HepG2 (cell line): ENCODE results near the gene MAP3K19. TPM values are rescaled to one million over a fixed set of nuclear protein-coding genes. Genes with fewer than 3 reads are reported as not detected.

Source experiments
- HES4 ChIP-seq: sonication (generic); formaldehyde crosslinking; IDR thresholded peaks from 2 replicates; pipeline ENCODE4 v1.9.0; 2021; ENCODE audit warnings: mild to moderate bottlenecking, missing genetic modification reagents, borderline replicate concordance
- HOXA7 ChIP-seq: sonication (generic); formaldehyde crosslinking; IDR thresholded peaks from 2 replicates; pipeline ENCODE4 v1.8.1; 2022; ENCODE audit warnings: mild to moderate bottlenecking, missing genetic modification reagents, moderate library complexity
- KDM1A ChIP-seq: IDR thresholded peaks from 2 replicates; pipeline ENCODE4 v1.6.1; 2016; ENCODE audit warnings: missing compliant biosample characterization
- MXD4 ChIP-seq: IDR thresholded peaks from 2 replicates; pipeline ENCODE4 v1.6.1; 2016; ENCODE audit warnings: mild to moderate bottlenecking, missing biosample characterization, missing genetic modification reagents
- POLR2G ChIP-seq: fragments of 200-400 bp; formaldehyde crosslinking; IDR thresholded peaks from 2 replicates; pipeline ENCODE4 v1.6.1; 2018; ENCODE audit warnings: mild to moderate bottlenecking, low read depth, low read length, moderate library complexity
- SP1 ChIP-seq, 2 experiments: fragments of 450-650 bp in 1 of 2; sonication (generic) in 1 of 2; formaldehyde crosslinking in 1 of 2; IDR thresholded peaks; 2 replicates each; pipeline versions ENCODE4 v1.4.0 to v1.6.1; 2016 to 2020; ENCODE audit warnings: missing genetic modification reagents in 1 of 2
- SP5 ChIP-seq: IDR thresholded peaks from 2 replicates; pipeline ENCODE4 v1.6.1; 2016; ENCODE audit warnings: low read depth, borderline replicate concordance
- SRY ChIP-seq: sonication (generic); formaldehyde crosslinking; IDR thresholded peaks from 2 replicates; pipeline ENCODE4 v1.8.0; 2022; ENCODE audit warnings: mild to moderate bottlenecking, missing genetic modification reagents
- TRIM24 ChIP-seq: sonication (generic); formaldehyde crosslinking; IDR thresholded peaks from 2 replicates; pipeline ENCODE4 v1.8.0; 2022; ENCODE audit warnings: mild to moderate bottlenecking, missing genetic modification reagents
- ZFY ChIP-seq: sonication (generic); formaldehyde crosslinking; IDR thresholded peaks from 2 replicates; pipeline ENCODE4 v1.4.0; 2020; ENCODE audit warnings: missing genetic modification reagents
- ZNF430 ChIP-seq: sonication (generic); formaldehyde crosslinking; IDR thresholded peaks from 2 replicates; pipeline ENCODE4 v1.9.0; 2021; ENCODE audit warnings: mild to moderate bottlenecking, missing genetic modification reagents
- ZZZ3 ChIP-seq: sonication (generic); formaldehyde crosslinking; IDR thresholded peaks from 2 replicates; pipeline ENCODE4 v1.4.0; 2020; ENCODE audit warnings: missing genetic modification reagents, mild to moderate bottlenecking, borderline replicate concordance
- polyA plus RNA-seq, 8 experiments: library from polyadenylated mRNA; depleted of rRNA in 3 of 8; stranded (reverse) in 7 of 8; unstranded in 1 of 8; fragments of >200 nt; fragmentation: Illumina TruSeq in 4 of 8; extraction: Trizol in 4 of 8; gene quantifications; 2 replicates each; pipeline versions ENCODE4 v1.2.1 to v1.2.3, GENCODE V29; 2011 to 2016; ENCODE audit warnings: low read depth in 4 of 8, missing spikeins in 1 of 8, mixed read lengths in 1 of 8; ENCODE audit not compliant: insufficient read depth in 1 of 8
- total RNA-seq, 5 experiments: library from RNA; depleted of rRNA; stranded (reverse); fragments of >200 nt; fragmentation: Illumina TruSeq; extraction: Trizol; gene quantifications; 2 replicates each; pipeline ENCODE4 v1.2.3, GENCODE V29; 2016; ENCODE audit warnings: low read depth in 1 of 5
- TF ChIP-seq, protein P1 (sequence below): sonication (generic); formaldehyde crosslinking; IDR thresholded peaks from 2 replicates; pipeline ENCODE4 v1.4.0; 2020; ENCODE audit warnings: missing genetic modification reagents, borderline replicate concordance
- TF ChIP-seq, protein P2 (sequence below): sonication (generic); formaldehyde crosslinking; IDR thresholded peaks from 2 replicates; pipeline ENCODE4 v1.4.0; 2020; ENCODE audit warnings: missing genetic modification reagents
- TF ChIP-seq, protein P3 (sequence below): sonication (generic); formaldehyde crosslinking; IDR thresholded peaks from 2 replicates; pipeline ENCODE4 v1.4.0; 2020; ENCODE audit warnings: mild to moderate bottlenecking, missing genetic modification reagents
- TF ChIP-seq, protein P4 (sequence below): sonication (generic); formaldehyde crosslinking; conservative IDR thresholded peaks from 2 replicates; pipeline ENCODE4 v1.4.0; 2020; ENCODE audit warnings: missing genetic modification reagents
- TF ChIP-seq, protein P5 (sequence below): sonication (generic); formaldehyde crosslinking; IDR thresholded peaks from 2 replicates; pipeline ENCODE4 v1.5.0; 2020; ENCODE audit warnings: missing genetic modification reagents
- TF ChIP-seq, protein P6 (sequence below): sonication (generic); formaldehyde crosslinking; conservative IDR thresholded peaks from 2 replicates; pipeline ENCODE4 v1.4.0; 2020; ENCODE audit warnings: missing genetic modification reagents

The MAP3K19 gene
- total and polyA plus RNA-seq, 2 of the 13 experiments (the other 11 are each of a cell fraction or from before 2014, with no cell fraction given), result not detected

DNA sequence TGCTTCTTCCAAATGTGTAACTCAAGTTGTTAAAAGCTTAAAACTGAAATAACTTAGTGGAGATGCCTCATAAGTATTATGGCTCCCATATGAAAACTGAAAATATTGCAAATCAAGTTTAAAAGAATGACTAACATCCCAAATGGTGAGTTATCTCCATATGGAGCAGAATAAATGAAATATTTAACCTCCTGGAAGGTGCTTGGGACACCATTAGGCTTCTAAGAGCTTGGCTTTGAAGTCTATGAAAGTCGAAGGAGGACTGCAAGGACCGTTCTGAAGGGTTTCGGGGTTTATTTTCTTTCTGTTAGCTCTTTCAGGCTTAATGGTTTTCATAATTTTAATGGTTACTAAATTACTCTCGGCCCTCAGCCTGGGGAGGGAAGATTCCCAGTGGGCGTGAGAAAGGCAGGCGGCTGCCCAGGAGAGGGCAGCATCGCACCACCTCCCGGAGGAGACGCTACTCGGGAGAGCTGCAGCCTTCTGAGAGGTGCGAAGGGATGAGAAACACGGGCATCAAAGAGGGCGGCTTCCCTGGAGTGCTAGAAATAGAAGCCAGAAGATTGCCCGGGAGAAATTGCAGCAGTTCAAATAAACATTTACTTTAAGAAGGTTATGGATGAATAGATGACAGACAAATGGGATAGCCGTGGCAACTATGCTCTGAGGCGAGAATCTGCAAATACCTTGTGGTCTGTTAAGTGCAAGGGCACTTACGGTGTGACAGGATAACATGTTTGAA lies 43.1 kb downstream of the MAP3K19 start (continued):
- TF ChIP-seq, protein P1, sequence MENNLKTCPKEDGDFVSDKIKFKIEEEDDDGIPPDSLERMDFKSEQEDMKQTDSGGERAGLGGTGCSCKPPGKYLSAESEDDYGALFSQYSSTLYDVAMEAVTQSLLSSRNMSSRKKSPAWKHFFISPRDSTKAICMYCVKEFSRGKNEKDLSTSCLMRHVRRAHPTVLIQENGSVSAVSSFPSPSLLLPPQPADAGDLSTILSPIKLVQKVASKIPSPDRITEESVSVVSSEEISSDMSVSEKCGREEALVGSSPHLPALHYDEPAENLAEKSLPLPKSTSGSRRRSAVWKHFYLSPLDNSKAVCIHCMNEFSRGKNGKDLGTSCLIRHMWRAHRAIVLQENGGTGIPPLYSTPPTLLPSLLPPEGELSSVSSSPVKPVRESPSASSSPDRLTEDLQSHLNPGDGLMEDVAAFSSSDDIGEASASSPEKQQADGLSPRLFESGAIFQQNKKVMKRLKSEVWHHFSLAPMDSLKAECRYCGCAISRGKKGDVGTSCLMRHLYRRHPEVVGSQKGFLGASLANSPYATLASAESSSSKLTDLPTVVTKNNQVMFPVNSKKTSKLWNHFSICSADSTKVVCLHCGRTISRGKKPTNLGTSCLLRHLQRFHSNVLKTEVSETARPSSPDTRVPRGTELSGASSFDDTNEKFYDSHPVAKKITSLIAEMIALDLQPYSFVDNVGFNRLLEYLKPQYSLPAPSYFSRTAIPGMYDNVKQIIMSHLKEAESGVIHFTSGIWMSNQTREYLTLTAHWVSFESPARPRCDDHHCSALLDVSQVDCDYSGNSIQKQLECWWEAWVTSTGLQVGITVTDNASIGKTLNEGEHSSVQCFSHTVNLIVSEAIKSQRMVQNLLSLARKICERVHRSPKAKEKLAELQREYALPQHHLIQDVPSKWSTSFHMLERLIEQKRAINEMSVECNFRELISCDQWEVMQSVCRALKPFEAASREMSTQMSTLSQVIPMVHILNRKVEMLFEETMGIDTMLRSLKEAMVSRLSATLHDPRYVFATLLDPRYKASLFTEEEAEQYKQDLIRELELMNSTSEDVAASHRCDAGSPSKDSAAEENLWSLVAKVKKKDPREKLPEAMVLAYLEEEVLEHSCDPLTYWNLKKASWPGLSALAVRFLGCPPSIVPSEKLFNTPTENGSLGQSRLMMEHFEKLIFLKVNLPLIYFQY (CRISPR knock-in tag), result no peak
- TF ChIP-seq KDM1A (CRISPR knock-in tag) (no peak), HES4 (CRISPR knock-in tag) (no peak), ZZZ3 (no peak), HOXA7 (CRISPR knock-in tag) (no peak), SP1 (IDR thresholded peaks at IDR 0.05) (no peak), SP1 (CRISPR knock-in tag; IDR thresholded peaks at IDR 0.05) (0 out of 2 replicates have a peak, but pooled peaks have one; percentile 29), SP5 (CRISPR knock-in tag) (no peak), POLR2G (no peak), TRIM24 (CRISPR knock-in tag) (no peak), SRY (CRISPR knock-in tag) (no peak), ZFY (no peak), MXD4 (CRISPR knock-in tag) (peak; percentile 6; the same call in 1 of the 2 replicates), ZNF430 (CRISPR knock-in tag) (no peak)
- TF ChIP-seq, protein P2, sequence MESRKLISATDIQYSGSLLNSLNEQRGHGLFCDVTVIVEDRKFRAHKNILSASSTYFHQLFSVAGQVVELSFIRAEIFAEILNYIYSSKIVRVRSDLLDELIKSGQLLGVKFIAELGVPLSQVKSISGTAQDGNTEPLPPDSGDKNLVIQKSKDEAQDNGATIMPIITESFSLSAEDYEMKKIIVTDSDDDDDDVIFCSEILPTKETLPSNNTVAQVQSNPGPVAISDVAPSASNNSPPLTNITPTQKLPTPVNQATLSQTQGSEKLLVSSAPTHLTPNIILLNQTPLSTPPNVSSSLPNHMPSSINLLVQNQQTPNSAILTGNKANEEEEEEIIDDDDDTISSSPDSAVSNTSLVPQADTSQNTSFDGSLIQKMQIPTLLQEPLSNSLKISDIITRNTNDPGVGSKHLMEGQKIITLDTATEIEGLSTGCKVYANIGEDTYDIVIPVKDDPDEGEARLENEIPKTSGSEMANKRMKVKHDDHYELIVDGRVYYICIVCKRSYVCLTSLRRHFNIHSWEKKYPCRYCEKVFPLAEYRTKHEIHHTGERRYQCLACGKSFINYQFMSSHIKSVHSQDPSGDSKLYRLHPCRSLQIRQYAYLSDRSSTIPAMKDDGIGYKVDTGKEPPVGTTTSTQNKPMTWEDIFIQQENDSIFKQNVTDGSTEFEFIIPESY, result no peak
- TF ChIP-seq, protein P3, sequence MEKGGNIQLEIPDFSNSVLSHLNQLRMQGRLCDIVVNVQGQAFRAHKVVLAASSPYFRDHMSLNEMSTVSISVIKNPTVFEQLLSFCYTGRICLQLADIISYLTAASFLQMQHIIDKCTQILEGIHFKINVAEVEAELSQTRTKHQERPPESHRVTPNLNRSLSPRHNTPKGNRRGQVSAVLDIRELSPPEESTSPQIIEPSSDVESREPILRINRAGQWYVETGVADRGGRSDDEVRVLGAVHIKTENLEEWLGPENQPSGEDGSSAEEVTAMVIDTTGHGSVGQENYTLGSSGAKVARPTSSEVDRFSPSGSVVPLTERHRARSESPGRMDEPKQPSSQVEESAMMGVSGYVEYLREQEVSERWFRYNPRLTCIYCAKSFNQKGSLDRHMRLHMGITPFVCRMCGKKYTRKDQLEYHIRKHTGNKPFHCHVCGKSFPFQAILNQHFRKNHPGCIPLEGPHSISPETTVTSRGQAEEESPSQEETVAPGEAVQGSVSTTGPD, result no peak
- TF ChIP-seq, protein P4, sequence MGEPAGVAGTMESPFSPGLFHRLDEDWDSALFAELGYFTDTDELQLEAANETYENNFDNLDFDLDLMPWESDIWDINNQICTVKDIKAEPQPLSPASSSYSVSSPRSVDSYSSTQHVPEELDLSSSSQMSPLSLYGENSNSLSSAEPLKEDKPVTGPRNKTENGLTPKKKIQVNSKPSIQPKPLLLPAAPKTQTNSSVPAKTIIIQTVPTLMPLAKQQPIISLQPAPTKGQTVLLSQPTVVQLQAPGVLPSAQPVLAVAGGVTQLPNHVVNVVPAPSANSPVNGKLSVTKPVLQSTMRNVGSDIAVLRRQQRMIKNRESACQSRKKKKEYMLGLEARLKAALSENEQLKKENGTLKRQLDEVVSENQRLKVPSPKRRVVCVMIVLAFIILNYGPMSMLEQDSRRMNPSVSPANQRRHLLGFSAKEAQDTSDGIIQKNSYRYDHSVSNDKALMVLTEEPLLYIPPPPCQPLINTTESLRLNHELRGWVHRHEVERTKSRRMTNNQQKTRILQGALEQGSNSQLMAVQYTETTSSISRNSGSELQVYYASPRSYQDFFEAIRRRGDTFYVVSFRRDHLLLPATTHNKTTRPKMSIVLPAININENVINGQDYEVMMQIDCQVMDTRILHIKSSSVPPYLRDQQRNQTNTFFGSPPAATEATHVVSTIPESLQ (CRISPR knock-in tag), result no peak
- TF ChIP-seq, protein P5, sequence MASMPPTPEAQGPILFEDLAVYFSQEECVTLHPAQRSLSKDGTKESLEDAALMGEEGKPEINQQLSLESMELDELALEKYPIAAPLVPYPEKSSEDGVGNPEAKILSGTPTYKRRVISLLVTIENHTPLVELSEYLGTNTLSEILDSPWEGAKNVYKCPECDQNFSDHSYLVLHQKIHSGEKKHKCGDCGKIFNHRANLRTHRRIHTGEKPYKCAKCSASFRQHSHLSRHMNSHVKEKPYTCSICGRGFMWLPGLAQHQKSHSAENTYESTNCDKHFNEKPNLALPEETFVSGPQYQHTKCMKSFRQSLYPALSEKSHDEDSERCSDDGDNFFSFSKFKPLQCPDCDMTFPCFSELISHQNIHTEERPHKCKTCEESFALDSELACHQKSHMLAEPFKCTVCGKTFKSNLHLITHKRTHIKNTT (CRISPR knock-in tag), result no peak
- TF ChIP-seq, protein P6, sequence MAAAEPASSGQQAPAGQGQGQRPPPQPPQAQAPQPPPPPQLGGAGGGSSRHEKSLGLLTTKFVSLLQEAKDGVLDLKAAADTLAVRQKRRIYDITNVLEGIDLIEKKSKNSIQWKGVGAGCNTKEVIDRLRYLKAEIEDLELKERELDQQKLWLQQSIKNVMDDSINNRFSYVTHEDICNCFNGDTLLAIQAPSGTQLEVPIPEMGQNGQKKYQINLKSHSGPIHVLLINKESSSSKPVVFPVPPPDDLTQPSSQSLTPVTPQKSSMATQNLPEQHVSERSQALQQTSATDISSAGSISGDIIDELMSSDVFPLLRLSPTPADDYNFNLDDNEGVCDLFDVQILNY (CRISPR knock-in tag), result no peak
